GM23338 (cell line): Measurements from ENCODE around the gene RAMAC. TPM values are rescaled to one million over a fixed set of nuclear protein-coding genes. Genes with fewer than 3 reads are reported as not detected.

Experiments
- ATAC-seq: fragments of 200-7000 bp; cut with Tn5 transposase; 3 replicates; pipeline ENCODE4 v1.9.1; 2020
- DNase-seq: peaks from one replicate; pipeline ENCODE4 v3.0.0-alpha.2; 2015; ENCODE audit warnings: low spot score
- H2AFZ ChIP-seq: fragments of 200-600 bp; sonication (generic); 2 replicates; pipeline ENCODE4 v1.8.0; 2016; ENCODE audit warnings: antibody characterized with exemption, mild to moderate bottlenecking, moderate library complexity
- H3F3A ChIP-seq: fragments of 200-600 bp; sonication (generic); replicated peaks from 2 replicates; pipeline ENCODE4 v1.8.0; 2017; ENCODE audit warnings: antibody characterized with exemption, mixed run types, low read depth
- H3K27ac ChIP-seq: fragments of 200-600 bp; sonication (generic); 2 replicates; pipeline ENCODE4 v1.6.1; 2016; ENCODE audit warnings: low read depth
- H3K27me3 ChIP-seq: fragments of 200-600 bp; sonication (generic); 2 replicates; pipeline ENCODE4 v1.8.0; 2016; ENCODE audit warnings: mild to moderate bottlenecking, mixed run types, moderate library complexity; ENCODE audit not compliant: insufficient read depth
- H3K36me3 ChIP-seq: fragments of 200-600 bp; sonication (generic); 2 replicates; pipeline ENCODE4 v1.8.0; 2016; ENCODE audit warnings: mild to moderate bottlenecking; ENCODE audit not compliant: insufficient read depth
- H3K4me1 ChIP-seq: fragments of 200-600 bp; sonication (generic); 2 replicates; pipeline ENCODE4 v1.8.0; 2016; ENCODE audit warnings: mild to moderate bottlenecking, moderate library complexity; ENCODE audit not compliant: insufficient read depth
- H3K4me2 ChIP-seq: fragments of 200-600 bp; sonication (generic); 2 replicates; pipeline ENCODE4 v1.7.1; 2017; ENCODE audit warnings: mixed run types
- H3K4me3 ChIP-seq: fragments of 200-600 bp; sonication (generic); 2 replicates; pipeline ENCODE4 v1.6.1; 2016; ENCODE audit warnings: mixed run types
- H3K79me2 ChIP-seq: fragments of 200-600 bp; sonication (generic); replicated peaks from 2 replicates; pipeline ENCODE4 v1.8.0; 2017; ENCODE audit warnings: mild to moderate bottlenecking; ENCODE audit not compliant: insufficient read depth
- H3K9me2 ChIP-seq: fragments of 200-600 bp; sonication (generic); 2 replicates; pipeline ENCODE4 v1.8.0; 2017; ENCODE audit not compliant: insufficient read depth
- H4K20me1 ChIP-seq: fragments of 200-600 bp; sonication (generic); replicated peaks from 2 replicates; pipeline ENCODE4 v1.8.0; 2017; ENCODE audit warnings: mild to moderate bottlenecking; ENCODE audit not compliant: insufficient read depth
- H3K27ac Mint-ChIP-seq: 2 replicates; pipeline ENCODE4 v1.8.0; 2020; ENCODE audit warnings: inconsistent platforms, mild to moderate bottlenecking, moderate library complexity, mixed read lengths
- H3K27me3 Mint-ChIP-seq: 3 replicates; pipeline ENCODE4 v1.8.0; 2022; ENCODE audit warnings: low read depth, mild to moderate bottlenecking, moderate library complexity, mixed read lengths, inconsistent platforms; ENCODE audit not compliant: insufficient read depth, poor library complexity
- H3K36me3 Mint-ChIP-seq: 3 replicates; pipeline ENCODE4 v1.8.0; 2021; ENCODE audit warnings: low read depth, mild to moderate bottlenecking, inconsistent platforms, moderate library complexity, mixed read lengths
- H3K4me1 Mint-ChIP-seq: 3 replicates; pipeline ENCODE4 v1.8.0; 2020; ENCODE audit warnings: mild to moderate bottlenecking, inconsistent platforms, mixed read lengths
- H3K4me3 Mint-ChIP-seq: 3 replicates; pipeline ENCODE4 v1.8.0; 2021; ENCODE audit warnings: moderate library complexity, mild to moderate bottlenecking, inconsistent platforms, mixed read lengths
- H3K9me3 Mint-ChIP-seq: 3 replicates; pipeline ENCODE4 v1.8.0; 2020; ENCODE audit warnings: moderate library complexity, mild to moderate bottlenecking, inconsistent platforms, mixed read lengths
- CREB1 ChIP-seq: fragments of 250-450 bp; sonication (Bioruptor Pico); IDR thresholded peaks from 2 replicates; pipeline ENCODE4 v1.5.0; 2020; ENCODE audit warnings: low read depth, mild to moderate bottlenecking, moderate library complexity
- EZH2 ChIP-seq: fragments of 200-600 bp; sonication (generic); IDR thresholded peaks from one replicate; pipeline ENCODE4 v1.8.0; 2017; ENCODE audit warnings: antibody characterized with exemption, mild to moderate bottlenecking, low read depth; ENCODE audit not compliant: unreplicated experiment
- EZH2phosphoT487 ChIP-seq: fragments of 200-600 bp; sonication (generic); IDR thresholded peaks from one replicate; pipeline ENCODE4 v1.8.1; 2018; ENCODE audit warnings: antibody characterized with exemption; ENCODE audit not compliant: unreplicated experiment
- JUNB ChIP-seq: IDR thresholded peaks from one replicate; pipeline ENCODE4 v1.6.1; 2016; ENCODE audit warnings: antibody characterized with exemption; ENCODE audit not compliant: unreplicated experiment
- NANOG ChIP-seq: IDR thresholded peaks from 2 replicates; pipeline ENCODE4 v1.6.1; 2016; ENCODE audit warnings: antibody characterized with exemption, borderline replicate concordance
- POLR2AphosphoS5 ChIP-seq: IDR thresholded peaks from 2 replicates; pipeline ENCODE4 v1.6.1; 2016; ENCODE audit warnings: antibody characterized with exemption, low read depth
- STAT1 ChIP-seq: IDR thresholded peaks from one replicate; pipeline ENCODE4 v1.6.1; 2016; ENCODE audit warnings: antibody characterized with exemption; ENCODE audit not compliant: unreplicated experiment
- ZNF114 ChIP-seq: fragments of 250-450 bp; sonication (Bioruptor Pico); IDR thresholded peaks from 2 replicates; pipeline ENCODE4 v1.5.0; 2020; ENCODE audit warnings: mild to moderate bottlenecking, moderate library complexity
- ZNF331 ChIP-seq: fragments of 250-450 bp; sonication (Bioruptor Pico); IDR thresholded peaks from 2 replicates; pipeline ENCODE4 v1.5.0; 2020; ENCODE audit warnings: low read depth, mild to moderate bottlenecking, moderate library complexity
- polyA plus RNA-seq: library from polyadenylated mRNA; unstranded; fragments of >200 nt; fragmentation: Nextera tagmentation; extraction: Ambion mirVana; gene quantifications from 2 replicates; pipeline ENCODE4 v1.2.1, GENCODE V29; 2016
- total RNA-seq: library from RNA; depleted of rRNA; stranded (reverse); fragments of >200 nt; shearing (Covaris generic); gene quantifications from 2 replicates; pipeline ENCODE4 v1.2.3, GENCODE V29; 2014
- TF ChIP-seq, protein P1 (sequence below): IDR thresholded peaks from 2 replicates; pipeline ENCODE4 v1.6.1; 2016; ENCODE audit warnings: antibody characterized with exemption
- TF ChIP-seq, protein P2 (sequence below), 2 experiments: fragments of 200-600 bp in 1 of 2; sonication (generic) in 1 of 2; conservative IDR thresholded peaks; 2 replicates each; pipeline versions ENCODE4 v1.5.1 to v1.6.1; 2016 to 2017; ENCODE audit warnings: antibody characterized with exemption in 2 of 2, low read depth in 2 of 2, mild to moderate bottlenecking in 2 of 2, moderate library complexity in 1 of 2
- TF ChIP-seq, protein P3 (sequence below): fragments of 250-450 bp; sonication (Bioruptor Pico); IDR thresholded peaks from 2 replicates; pipeline ENCODE4 v1.5.0; 2020; ENCODE audit warnings: mild to moderate bottlenecking, moderate library complexity
- TF ChIP-seq, protein P4 (sequence below): IDR thresholded peaks from one replicate; pipeline ENCODE4 v1.6.1; 2018; ENCODE audit warnings: antibody characterized with exemption; ENCODE audit not compliant: unreplicated experiment

The RAMAC gene
- total and polyA plus RNA-seq, 2 experiments from 2014 or later = 27.4 to 58.6 TPM

DNA sequence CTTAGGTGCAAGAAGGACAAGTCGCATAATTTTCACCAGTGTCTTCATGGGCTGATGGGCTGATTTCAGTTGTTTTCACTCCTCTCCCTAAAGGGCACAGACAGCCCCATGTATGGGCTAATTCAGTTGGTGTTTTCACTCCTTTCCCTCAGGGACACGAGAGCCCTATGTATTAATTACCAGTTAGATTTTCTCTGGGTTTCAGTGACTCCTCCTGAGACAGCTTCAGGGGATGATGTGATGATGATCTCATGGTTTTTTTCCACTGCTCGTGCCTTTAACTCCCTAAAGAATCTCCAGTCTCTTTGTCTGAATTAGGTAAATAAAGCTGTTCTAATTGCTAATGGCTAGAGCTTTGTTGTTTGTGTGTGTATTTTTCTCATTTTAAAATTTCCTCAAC, 9.9 kb downstream of the RAMAC start:
- Histone ChIP-seq H3K4me2 (no peak overlapping the region), H3K79me2 (no peaks in the 10 kb centered on the region), H2AFZ (no peak overlapping the region), H3F3A (no peaks in the 10 kb centered on the region), H3K4me1 (no peaks in the 10 kb centered on the region), H3K4me3 (no peak overlapping the region), H3K9me2 (no peaks in the 10 kb centered on the region), H4K20me1 (no peaks in the 10 kb centered on the region), H3K27me3 (no peaks in the 10 kb centered on the region), H3K36me3 (no peaks in the 10 kb centered on the region), H3K27ac (no peak overlapping the region)
- H3K9me3 Mint-ChIP-seq = peaks cover 5% of the 10 kb centered on the region; the same call in 2 of the 3 replicates
- TF ChIP-seq STAT1 = no peak
- TF ChIP-seq ZNF331 (CRISPR knock-in tag) = no peak
- no peak for TF ChIP-seq POLR2AphosphoS5
- no peak for TF ChIP-seq CREB1 (CRISPR knock-in tag)
- TF ChIP-seq, protein P1, sequence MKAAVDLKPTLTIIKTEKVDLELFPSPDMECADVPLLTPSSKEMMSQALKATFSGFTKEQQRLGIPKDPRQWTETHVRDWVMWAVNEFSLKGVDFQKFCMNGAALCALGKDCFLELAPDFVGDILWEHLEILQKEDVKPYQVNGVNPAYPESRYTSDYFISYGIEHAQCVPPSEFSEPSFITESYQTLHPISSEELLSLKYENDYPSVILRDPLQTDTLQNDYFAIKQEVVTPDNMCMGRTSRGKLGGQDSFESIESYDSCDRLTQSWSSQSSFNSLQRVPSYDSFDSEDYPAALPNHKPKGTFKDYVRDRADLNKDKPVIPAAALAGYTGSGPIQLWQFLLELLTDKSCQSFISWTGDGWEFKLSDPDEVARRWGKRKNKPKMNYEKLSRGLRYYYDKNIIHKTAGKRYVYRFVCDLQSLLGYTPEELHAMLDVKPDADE = no peak
- TF ChIP-seq NANOG = no peak
- TF ChIP-seq, protein P2, sequence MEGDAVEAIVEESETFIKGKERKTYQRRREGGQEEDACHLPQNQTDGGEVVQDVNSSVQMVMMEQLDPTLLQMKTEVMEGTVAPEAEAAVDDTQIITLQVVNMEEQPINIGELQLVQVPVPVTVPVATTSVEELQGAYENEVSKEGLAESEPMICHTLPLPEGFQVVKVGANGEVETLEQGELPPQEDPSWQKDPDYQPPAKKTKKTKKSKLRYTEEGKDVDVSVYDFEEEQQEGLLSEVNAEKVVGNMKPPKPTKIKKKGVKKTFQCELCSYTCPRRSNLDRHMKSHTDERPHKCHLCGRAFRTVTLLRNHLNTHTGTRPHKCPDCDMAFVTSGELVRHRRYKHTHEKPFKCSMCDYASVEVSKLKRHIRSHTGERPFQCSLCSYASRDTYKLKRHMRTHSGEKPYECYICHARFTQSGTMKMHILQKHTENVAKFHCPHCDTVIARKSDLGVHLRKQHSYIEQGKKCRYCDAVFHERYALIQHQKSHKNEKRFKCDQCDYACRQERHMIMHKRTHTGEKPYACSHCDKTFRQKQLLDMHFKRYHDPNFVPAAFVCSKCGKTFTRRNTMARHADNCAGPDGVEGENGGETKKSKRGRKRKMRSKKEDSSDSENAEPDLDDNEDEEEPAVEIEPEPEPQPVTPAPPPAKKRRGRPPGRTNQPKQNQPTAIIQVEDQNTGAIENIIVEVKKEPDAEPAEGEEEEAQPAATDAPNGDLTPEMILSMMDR (conservative IDR thresholded peaks at IDR 0.05; ENCODE audit: low read depth in 2 of 2) = no peak
- no peak for TF ChIP-seq EZH2phosphoT487
- TF ChIP-seq JUNB = no peak
- no peak for TF ChIP-seq EZH2
- TF ChIP-seq, protein P3, sequence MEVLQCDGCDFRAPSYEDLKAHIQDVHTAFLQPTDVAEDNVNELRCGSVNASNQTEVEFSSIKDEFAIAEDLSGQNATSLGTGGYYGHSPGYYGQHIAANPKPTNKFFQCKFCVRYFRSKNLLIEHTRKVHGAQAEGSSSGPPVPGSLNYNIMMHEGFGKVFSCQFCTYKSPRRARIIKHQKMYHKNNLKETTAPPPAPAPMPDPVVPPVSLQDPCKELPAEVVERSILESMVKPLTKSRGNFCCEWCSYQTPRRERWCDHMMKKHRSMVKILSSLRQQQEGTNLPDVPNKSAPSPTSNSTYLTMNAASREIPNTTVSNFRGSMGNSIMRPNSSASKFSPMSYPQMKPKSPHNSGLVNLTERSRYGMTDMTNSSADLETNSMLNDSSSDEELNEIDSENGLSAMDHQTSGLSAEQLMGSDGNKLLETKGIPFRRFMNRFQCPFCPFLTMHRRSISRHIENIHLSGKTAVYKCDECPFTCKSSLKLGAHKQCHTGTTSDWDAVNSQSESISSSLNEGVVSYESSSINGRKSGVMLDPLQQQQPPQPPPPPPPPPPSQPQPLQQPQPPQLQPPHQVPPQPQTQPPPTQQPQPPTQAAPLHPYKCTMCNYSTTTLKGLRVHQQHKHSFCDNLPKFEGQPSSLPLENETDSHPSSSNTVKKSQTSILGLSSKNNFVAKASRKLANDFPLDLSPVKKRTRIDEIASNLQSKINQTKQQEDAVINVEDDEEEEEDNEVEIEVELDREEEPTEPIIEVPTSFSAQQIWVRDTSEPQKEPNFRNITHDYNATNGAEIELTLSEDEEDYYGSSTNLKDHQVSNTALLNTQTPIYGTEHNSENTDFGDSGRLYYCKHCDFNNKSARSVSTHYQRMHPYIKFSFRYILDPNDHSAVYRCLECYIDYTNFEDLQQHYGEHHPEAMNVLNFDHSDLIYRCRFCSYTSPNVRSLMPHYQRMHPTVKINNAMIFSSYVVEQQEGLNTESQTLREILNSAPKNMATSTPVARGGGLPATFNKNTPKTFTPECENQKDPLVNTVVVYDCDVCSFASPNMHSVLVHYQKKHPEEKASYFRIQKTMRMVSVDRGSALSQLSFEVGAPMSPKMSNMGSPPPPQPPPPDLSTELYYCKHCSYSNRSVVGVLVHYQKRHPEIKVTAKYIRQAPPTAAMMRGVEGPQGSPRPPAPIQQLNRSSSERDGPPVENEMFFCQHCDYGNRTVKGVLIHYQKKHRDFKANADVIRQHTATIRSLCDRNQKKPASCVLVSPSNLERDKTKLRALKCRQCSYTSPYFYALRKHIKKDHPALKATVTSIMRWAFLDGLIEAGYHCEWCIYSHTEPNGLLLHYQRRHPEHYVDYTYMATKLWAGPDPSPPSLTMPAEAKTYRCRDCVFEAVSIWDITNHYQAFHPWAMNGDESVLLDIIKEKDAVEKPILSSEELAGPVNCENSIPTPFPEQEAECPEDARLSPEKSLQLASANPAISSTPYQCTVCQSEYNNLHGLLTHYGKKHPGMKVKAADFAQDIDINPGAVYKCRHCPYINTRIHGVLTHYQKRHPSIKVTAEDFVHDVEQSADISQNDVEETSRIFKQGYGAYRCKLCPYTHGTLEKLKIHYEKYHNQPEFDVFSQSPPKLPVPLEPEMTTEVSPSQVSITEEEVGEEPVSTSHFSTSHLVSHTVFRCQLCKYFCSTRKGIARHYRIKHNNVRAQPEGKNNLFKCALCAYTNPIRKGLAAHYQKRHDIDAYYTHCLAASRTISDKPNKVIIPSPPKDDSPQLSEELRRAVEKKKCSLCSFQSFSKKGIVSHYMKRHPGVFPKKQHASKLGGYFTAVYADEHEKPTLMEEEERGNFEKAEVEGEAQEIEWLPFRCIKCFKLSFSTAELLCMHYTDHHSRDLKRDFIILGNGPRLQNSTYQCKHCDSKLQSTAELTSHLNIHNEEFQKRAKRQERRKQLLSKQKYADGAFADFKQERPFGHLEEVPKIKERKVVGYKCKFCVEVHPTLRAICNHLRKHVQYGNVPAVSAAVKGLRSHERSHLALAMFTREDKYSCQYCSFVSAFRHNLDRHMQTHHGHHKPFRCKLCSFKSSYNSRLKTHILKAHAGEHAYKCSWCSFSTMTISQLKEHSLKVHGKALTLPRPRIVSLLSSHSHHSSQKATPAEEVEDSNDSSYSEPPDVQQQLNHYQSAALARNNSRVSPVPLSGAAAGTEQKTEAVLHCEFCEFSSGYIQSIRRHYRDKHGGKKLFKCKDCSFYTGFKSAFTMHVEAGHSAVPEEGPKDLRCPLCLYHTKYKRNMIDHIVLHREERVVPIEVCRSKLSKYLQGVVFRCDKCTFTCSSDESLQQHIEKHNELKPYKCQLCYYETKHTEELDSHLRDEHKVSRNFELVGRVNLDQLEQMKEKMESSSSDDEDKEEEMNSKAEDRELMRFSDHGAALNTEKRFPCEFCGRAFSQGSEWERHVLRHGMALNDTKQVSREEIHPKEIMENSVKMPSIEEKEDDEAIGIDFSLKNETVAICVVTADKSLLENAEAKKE (CRISPR knock-in tag) = no peak
- TF ChIP-seq, protein P4, sequence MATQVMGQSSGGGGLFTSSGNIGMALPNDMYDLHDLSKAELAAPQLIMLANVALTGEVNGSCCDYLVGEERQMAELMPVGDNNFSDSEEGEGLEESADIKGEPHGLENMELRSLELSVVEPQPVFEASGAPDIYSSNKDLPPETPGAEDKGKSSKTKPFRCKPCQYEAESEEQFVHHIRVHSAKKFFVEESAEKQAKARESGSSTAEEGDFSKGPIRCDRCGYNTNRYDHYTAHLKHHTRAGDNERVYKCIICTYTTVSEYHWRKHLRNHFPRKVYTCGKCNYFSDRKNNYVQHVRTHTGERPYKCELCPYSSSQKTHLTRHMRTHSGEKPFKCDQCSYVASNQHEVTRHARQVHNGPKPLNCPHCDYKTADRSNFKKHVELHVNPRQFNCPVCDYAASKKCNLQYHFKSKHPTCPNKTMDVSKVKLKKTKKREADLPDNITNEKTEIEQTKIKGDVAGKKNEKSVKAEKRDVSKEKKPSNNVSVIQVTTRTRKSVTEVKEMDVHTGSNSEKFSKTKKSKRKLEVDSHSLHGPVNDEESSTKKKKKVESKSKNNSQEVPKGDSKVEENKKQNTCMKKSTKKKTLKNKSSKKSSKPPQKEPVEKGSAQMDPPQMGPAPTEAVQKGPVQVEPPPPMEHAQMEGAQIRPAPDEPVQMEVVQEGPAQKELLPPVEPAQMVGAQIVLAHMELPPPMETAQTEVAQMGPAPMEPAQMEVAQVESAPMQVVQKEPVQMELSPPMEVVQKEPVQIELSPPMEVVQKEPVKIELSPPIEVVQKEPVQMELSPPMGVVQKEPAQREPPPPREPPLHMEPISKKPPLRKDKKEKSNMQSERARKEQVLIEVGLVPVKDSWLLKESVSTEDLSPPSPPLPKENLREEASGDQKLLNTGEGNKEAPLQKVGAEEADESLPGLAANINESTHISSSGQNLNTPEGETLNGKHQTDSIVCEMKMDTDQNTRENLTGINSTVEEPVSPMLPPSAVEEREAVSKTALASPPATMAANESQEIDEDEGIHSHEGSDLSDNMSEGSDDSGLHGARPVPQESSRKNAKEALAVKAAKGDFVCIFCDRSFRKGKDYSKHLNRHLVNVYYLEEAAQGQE = no peak
- TF ChIP-seq ZNF114 (CRISPR knock-in tag) = no peak
- DNase-seq (no peak), ATAC-seq (no peak)
- H3K4me3 Mint-ChIP-seq = no peak overlapping the region
- H3K36me3 Mint-ChIP-seq = peaks cover 15% of the 10 kb centered on the region
- peaks cover 5% of the 10 kb centered on the region; the same call in 1 of the 3 replicates for H3K4me1 Mint-ChIP-seq
- H3K27me3 Mint-ChIP-seq = peaks cover 4% of the 10 kb centered on the region
- no peak overlapping the region for H3K27ac Mint-ChIP-seq
